LNCaP clone FGC (cell line): ENCODE data around the gene PRR13.

Experiments
- DNase-seq: peaks from one replicate; pipeline ENCODE4 v3.0.0-alpha.2; 2011; ENCODE audit warnings: low read depth
- H3K4me3 ChIP-seq: 2 replicates; pipeline ENCODE4 v1.5.1; 2011; ENCODE audit warnings: mild to moderate bottlenecking, low read depth, low read length, control low read depth
- CTCF ChIP-seq: IDR thresholded peaks from 2 replicates; pipeline ENCODE4 v1.5.1; 2012; ENCODE audit warnings: mild to moderate bottlenecking; ENCODE audit not compliant: control insufficient read depth, insufficient read depth; ENCODE audit errors: extremely low read depth

Gene PRR13

GRCh38 chr12:53483979-53484377 is 42.4 kb downstream of the PRR13 start:
- no peak overlapping the region for H3K4me3 ChIP-seq
- no peak for TF ChIP-seq CTCF
- DNase-seq = no peak

GRCh38 chr12:53484686-53485575 is 43.4 kb downstream of the PRR13 start:
- H3K4me3 ChIP-seq = no peak overlapping the region
- DNase-seq = no peak
- no peak for TF ChIP-seq CTCF

GRCh38 chr12:53485955-53486735 is 44.6 kb downstream of the PRR13 start:
- no peak overlapping the region for H3K4me3 ChIP-seq
- TF ChIP-seq CTCF = no peak
- no peak for DNase-seq

GRCh38 chr12:53486736-53487487 is 45.4 kb downstream of the PRR13 start:
- H3K4me3 ChIP-seq = no peak overlapping the region
- TF ChIP-seq CTCF = no peak
- no peak for DNase-seq

- no peak for TF ChIP-seq CTCF
- H3K4me3 ChIP-seq = no peak overlapping the region
- DNase-seq = no peak
Observed at GRCh38 chr12:53489242-53489864, 47.8 kb downstream of the PRR13 start.

GRCh38 chr12:53492188-53492587 is 50.7 kb downstream of the PRR13 start:
- H3K4me3 ChIP-seq = peak overlapping the region; percentile 65
- DNase-seq = no peak
- no peak for TF ChIP-seq CTCF
